Heart left ventricle (tissue), 16 donors: ENCODE measurements around the gene ATG3. TPM values are rescaled to one million over a fixed set of nuclear protein-coding genes. Genes with fewer than 3 reads are reported as not detected.
"Not testable (repeated sequence)": the region's sequence is repeated elsewhere in the genome, so short reads cannot be mapped to it uniquely, and the experiment has no call there.

Experiments
- ATAC-seq, 4 donors: fragments of 200-7000 bp; cut with Tn5 transposase; one replicate each; pipeline ENCODE4 v1.9.1; 2020 to 2022; ENCODE audit warnings: moderate library complexity in 4 of 4, mild to moderate bottlenecking in 3 of 4, moderate number of reproducible peaks in 1 of 4
- DNase-seq, 5 donors: peaks; one replicate each; pipeline ENCODE4 v3.0.0-alpha.2; 2020
- H3K27ac ChIP-seq, 12 donors: fragments of 200-600 bp; sonication (generic) in 4 of 12; one replicate each; pipeline versions ENCODE4 v1.5.0 to v1.8.0; 2016 to 2022; ENCODE audit warnings: mild to moderate bottlenecking in 2 of 12
- H3K27me3 ChIP-seq, 9 donors: fragments of 200-600 bp; sonication (generic) in 2 of 9; one replicate each; pipeline versions ENCODE4 v1.5.1 to v1.8.0; 2016 to 2022; ENCODE audit warnings: mild to moderate bottlenecking in 3 of 9
- H3K36me3 ChIP-seq, 9 donors: fragments of 200-600 bp; sonication (generic) in 2 of 9; one replicate each; pipeline versions ENCODE4 v1.5.0 to v1.8.0; 2018 to 2022; ENCODE audit warnings: mild to moderate bottlenecking in 2 of 9
- H3K4me1 ChIP-seq, 12 donors: fragments of 200-600 bp; sonication (generic) in 4 of 12; one replicate each; pipeline versions ENCODE4 v1.5.0 to v1.8.0; 2016 to 2022; ENCODE audit warnings: mild to moderate bottlenecking in 3 of 12
- H3K4me3 ChIP-seq, 12 donors: fragments of 200-600 bp; sonication (generic) in 4 of 12; one replicate each; pipeline versions ENCODE4 v1.5.0 to v1.8.0; 2017 to 2022; ENCODE audit warnings: mild to moderate bottlenecking in 9 of 12, moderate library complexity in 4 of 12
- H3K9me3 ChIP-seq, 12 donors: fragments of 200-600 bp; sonication (generic) in 4 of 12; one replicate each; pipeline versions ENCODE4 v1.5.0 to v1.8.0; 2016 to 2022; ENCODE audit warnings: mild to moderate bottlenecking in 1 of 12
- POLR2A ChIP-seq, 2 donors: fragments of 450-650 bp; IDR thresholded peaks; one replicate each; pipeline ENCODE4 v1.6.1; 2017; ENCODE audit warnings: antibody characterized with exemption in 2 of 2, mild to moderate bottlenecking in 2 of 2, moderate library complexity in 2 of 2
- WGBS, 4 donors: extraction: QIAGEN DNeasy Blood & Tissue Kit in 2 of 4; methylation state at CpG; one replicate each; pipeline versions ENCODE4 v1.1.5 to v1.1.7; 2013 to 2018; 5-methylcytosine and 5-hydroxymethylcytosine counted together
- intact Hi-C, 10 donors: fragments of 100-400 bp; cut with DNase I; formaldehyde crosslinking; loops; one replicate each; pipeline versions ENCODE4 v1.11.1 to v1.14.2; 2022
- polyA plus RNA-seq, 2 donors: library from polyadenylated mRNA; stranded (reverse); fragments of 200-250 nt; gene quantifications; one replicate each; pipeline ENCODE4 v1.2.3, GENCODE V29; 2013
- total RNA-seq, 9 donors: library from RNA; depleted of rRNA in 2 of 9; stranded (reverse); fragments of >200 nt in 2 of 9; fragmentation: NEBNext Ultra II Directional in 3 of 9; extraction: Animal tissue kit (Norgen Biotek cat#: 25700) in 3 of 9; gene quantifications; one replicate each; pipeline versions ENCODE4 v1.1.0 to v1.2.4, GENCODE V29; 2016 to 2023
- TF ChIP-seq, protein P1 (sequence below), 12 donors: fragments of 200-600 bp; sonication (generic) in 4 of 12; IDR thresholded peaks; one replicate each; pipeline versions ENCODE4 v1.5.0 to v1.8.0; 2018 to 2022; ENCODE audit warnings: antibody characterized with exemption in 12 of 12, mild to moderate bottlenecking in 5 of 12
- donor health status: ischemic (EF 13 %, LVEDD 7.1; RV severe dilation, severe dysfunction).
- donor health status: healthy with polysubstance abuse.
- donor health status: DM: no; HTN: yes; CAD: no.
- donor health status: DM: no; HTN: no; CAD: no.
- donor health status: ischemic (EF 25% LVEDD 6.9; RV normal size, moderate dysfunction).
- donor health status: ischemic (EF 25% LVEDD 5.7; RV mildly dilated, moderate dysfunction).
- donor health status: healthy.
- donor health status: DM: yes; HTN: yes; CAD: no.
- donor health status: ischemic (EF 35%, LVEDD 5.7; RV mildly dilated, moderate dysfunction).
- donor health status: nonischemic (EF 11% LVEDD 7.7; RV severe dilation, severe dysfunction).
- donor health status: DM: yes; HTN: yes; CAD: no.
- donor health status: PGD.
- donor health status: ischemic (EF 29% LVEDD 5.4; RV normal size, mild dysfunction).
- donor health status: nonischemic (EF 23%, LVEDD 6.1; RV moderate dilation, normal function).

ATG3 gene
- total and polyA plus RNA-seq, 11 donors = 20.1 to 75.9 (median 47.2) TPM

- TF ChIP-seq, protein P1, sequence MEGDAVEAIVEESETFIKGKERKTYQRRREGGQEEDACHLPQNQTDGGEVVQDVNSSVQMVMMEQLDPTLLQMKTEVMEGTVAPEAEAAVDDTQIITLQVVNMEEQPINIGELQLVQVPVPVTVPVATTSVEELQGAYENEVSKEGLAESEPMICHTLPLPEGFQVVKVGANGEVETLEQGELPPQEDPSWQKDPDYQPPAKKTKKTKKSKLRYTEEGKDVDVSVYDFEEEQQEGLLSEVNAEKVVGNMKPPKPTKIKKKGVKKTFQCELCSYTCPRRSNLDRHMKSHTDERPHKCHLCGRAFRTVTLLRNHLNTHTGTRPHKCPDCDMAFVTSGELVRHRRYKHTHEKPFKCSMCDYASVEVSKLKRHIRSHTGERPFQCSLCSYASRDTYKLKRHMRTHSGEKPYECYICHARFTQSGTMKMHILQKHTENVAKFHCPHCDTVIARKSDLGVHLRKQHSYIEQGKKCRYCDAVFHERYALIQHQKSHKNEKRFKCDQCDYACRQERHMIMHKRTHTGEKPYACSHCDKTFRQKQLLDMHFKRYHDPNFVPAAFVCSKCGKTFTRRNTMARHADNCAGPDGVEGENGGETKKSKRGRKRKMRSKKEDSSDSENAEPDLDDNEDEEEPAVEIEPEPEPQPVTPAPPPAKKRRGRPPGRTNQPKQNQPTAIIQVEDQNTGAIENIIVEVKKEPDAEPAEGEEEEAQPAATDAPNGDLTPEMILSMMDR (IDR thresholded peaks at IDR 0.05) = no peak
- no peak for TF ChIP-seq POLR2A (IDR thresholded peaks at IDR 0.05)
- Histone ChIP-seq H3K4me1 (peaks cover 0 to 34% (median 17%) of the 10 kb centered on the region in 12 donors), H3K27me3 (no peaks in the 10 kb centered on the region), H3K36me3 (peaks cover 0 to 56% (median 30%) of the 10 kb centered on the region in 9 donors), H3K4me3 (no peak overlapping the region), H3K9me3 (no peaks in the 10 kb centered on the region), H3K27ac (no peak overlapping the region)
- no peak for DNase-seq
- intact Hi-C loops = loop anchor here in 2 of 10 donors (10.0 kb wide), 2 partner anchors 430 to 450 kb away; partner anchors contain the start of gene GTPBP8 (in 1 of the 2)
- ATAC-seq = no peak
These were observed 3.2 kb upstream of the ATG3 start for GRCh38 chr3:112564940-112565305.

DNA sequence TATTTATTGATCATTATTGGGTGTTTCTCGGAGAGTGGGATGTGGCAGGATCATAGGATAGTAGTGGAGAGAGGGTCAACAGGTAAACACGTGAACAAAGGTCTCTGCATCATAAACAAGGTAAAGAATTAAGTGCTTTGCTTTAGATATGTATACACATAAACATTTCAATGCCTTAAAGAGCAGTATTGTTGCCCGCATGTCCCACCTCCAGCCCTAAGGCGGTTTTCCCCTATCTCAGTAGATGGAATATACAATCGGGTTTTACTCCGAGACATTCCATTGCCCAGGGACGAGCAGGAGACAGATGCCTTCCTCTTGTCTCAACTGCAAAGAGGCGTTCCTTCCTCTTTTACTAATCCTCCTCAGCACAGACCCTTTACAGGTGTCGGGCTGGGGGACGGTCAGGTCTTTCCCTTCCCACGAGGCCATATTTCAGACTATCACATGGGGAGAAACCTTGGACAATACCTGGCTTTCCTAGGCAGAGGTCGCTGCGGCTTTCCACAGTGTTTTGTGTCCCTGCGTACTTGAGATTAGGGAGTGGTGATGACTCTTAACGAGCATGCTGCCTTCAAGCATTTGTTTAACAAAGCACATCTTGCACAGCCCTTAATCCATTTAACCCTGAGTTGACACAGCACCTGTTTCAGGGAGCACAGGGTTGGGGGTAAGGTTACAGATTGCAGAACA is 2.6 kb upstream of the ATG3 start:
- H3K4me1 ChIP-seq = peaks cover 3 to 37% (median 22%) of the 10 kb centered on the region in 12 donors
- 77 to 81% (median 79%) methylated on average over 13 to 15 of the region's 15 CpGs for WGBS, 4 donors
- H3K36me3 ChIP-seq = peaks cover 0 to 50% (median 25%) of the 10 kb centered on the region in 9 donors
- DNase-seq, ATAC-seq, H3K27me3 ChIP-seq, H3K4me3 ChIP-seq, H3K9me3 ChIP-seq, H3K27ac ChIP-seq: not testable (repeated sequence)
- intact Hi-C loops = loop anchor here in 2 of 10 donors (10.0 kb wide), 2 partner anchors 430 to 450 kb away; partner anchors contain the start of gene GTPBP8 (in 1 of the 2)

DNA sequence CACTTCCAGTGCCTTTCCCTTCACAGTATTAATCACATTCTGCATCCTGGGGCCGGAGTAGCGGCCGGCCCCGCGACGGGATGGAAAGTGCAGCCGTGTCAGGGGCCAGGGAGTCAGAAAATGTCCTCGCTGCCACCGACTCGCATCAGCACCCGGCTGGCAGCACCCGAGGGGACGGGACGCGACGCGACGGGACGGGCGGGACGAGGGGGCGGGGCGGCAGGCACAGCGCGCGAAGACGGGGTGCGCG is 353 bp downstream of the ATG3 start:
- Histone ChIP-seq H3K36me3 (peaks cover 0 to 28% (median 19%) of the 10 kb centered on the region in 9 donors), H3K27me3 (no peaks in the 10 kb centered on the region), H3K9me3 (no peaks in the 10 kb centered on the region), H3K4me1 (peaks cover 3 to 52% (median 30%) of the 10 kb centered on the region in 12 donors), H3K27ac (peak overlapping the region; percentile 86 to 100 (median 96)), H3K4me3 (peak overlapping the region; percentile 68 to 95 (median 84))
- 0 to 2% (median 0%) methylated on average over 6 to 29 of the region's 29 CpGs for WGBS, 4 donors
- DNase-seq (no peak), ATAC-seq (peak; percentile 17 to 75 (median 58))
- intact Hi-C loops = loop anchor here in 2 of 10 donors (10.0 kb wide), 2 partner anchors 433 to 453 kb away; partner anchors contain the start of gene GTPBP8 (in 1 of the 2)
- no peak for TF ChIP-seq POLR2A (IDR thresholded peaks at IDR 0.05)
- TF ChIP-seq, protein P1 (IDR thresholded peaks at IDR 0.05) = no peak

DNA sequence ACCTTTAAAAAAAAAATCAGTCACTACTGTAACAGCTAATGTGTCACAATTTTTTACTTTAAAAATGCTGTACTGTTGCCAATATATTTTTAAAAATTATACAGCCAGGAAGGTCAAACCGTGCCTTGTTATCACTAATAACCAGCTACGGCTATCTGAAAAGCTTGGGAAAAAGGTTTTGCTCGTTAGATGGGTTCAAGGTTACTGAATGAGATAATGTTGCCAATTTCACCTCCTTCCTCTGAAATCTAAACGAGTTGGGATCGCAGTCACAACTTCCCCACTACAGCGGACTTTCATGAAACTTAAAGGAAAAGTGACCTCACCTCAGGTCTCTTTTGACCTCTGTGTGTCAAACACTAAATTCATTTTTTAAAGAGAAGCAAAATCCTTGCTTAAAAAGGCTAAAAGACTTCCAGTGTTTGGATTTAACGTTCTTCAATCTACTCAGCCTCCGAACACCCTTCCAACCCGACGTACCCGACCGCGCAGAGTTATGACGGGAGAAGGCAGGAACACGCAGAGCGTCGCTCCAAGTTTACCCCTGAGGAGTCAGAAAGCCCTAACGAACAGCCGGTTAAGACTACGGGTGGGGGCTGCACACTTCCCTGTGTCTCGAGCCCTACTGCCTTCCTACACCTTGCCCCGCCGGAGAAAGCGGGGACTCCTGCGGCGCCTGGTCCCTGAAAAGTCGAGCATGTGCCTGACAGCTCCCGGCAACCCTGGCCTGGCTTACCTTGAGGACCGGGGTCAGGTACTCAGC is 860 bp downstream of the ATG3 start:
- H3K27me3 ChIP-seq = no peaks in the 10 kb centered on the region
- peak overlapping the region; percentile 86 to 100 (median 96) for H3K27ac ChIP-seq
- peak overlapping the region; percentile 68 to 95 (median 84) for H3K4me3 ChIP-seq
- H3K36me3 ChIP-seq = peaks cover 0 to 23% (median 16%) of the 10 kb centered on the region in 9 donors
- H3K4me1 ChIP-seq = peaks cover 3 to 54% (median 30%) of the 10 kb centered on the region in 12 donors
- H3K9me3 ChIP-seq = no peaks in the 10 kb centered on the region
- TF ChIP-seq POLR2A (IDR thresholded peaks at IDR 0.05) = no peak
- TF ChIP-seq, protein P1 (IDR thresholded peaks at IDR 0.05) = no peak
- DNase-seq = peak; percentile 67 to 78 (median 71)
- intact Hi-C loops = loop anchor here in 2 of 10 donors (10.0 kb wide), 2 partner anchors 434 to 454 kb away; partner anchors contain the start of gene GTPBP8 (in 1 of the 2)
- ATAC-seq = peak in 3 of 4 donors; percentile 20 to 56 (median 53)
- 0 to 1% (median 0%) methylated on average over 28 to 29 of the region's 29 CpGs for WGBS, 4 donors
